Panc1 (cell line): Measurements from ENCODE around the gene FAM107B. TPM values are rescaled to one million over a fixed set of nuclear protein-coding genes. Genes with fewer than 3 reads are reported as not detected.

Experiments
- ATAC-seq: fragments of 200-7000 bp; cut with Tn5 transposase; 2 replicates; pipeline ENCODE4 v1.9.1; 2020; ENCODE audit warnings: mild to moderate bottlenecking, moderate library complexity
- BruUV-seq: library from RNA; stranded (reverse); fragments of 400-500 nt; replicated peaks from 2 replicates; lab custom pipeline; 2021; lab: Mats Ljungman, UMichigan
- CTCF ChIA-PET: fragments of 300-600 bp; sonication (Branson Sonifier 250); formaldehyde crosslinking; loops from one replicate; lab custom pipeline; 2022; ENCODE audit warnings: antibody characterized with exemption; lab: Charles Lee
- POLR2A ChIA-PET: fragments of 300-600 bp; sonication (Branson Sonifier 250); formaldehyde crosslinking; loops from one replicate; lab custom pipeline; 2022; ENCODE audit warnings: antibody characterized with exemption; lab: Charles Lee
- DNase-seq: peaks from one replicate; pipeline ENCODE4 v3.0.0-alpha.2; 2010; ENCODE audit warnings: low read depth, low spot score
- H3K27ac ChIP-seq: 2 replicates; pipeline ENCODE4 v1.5.1; 2011; ENCODE audit warnings: mild to moderate bottlenecking, low read length, inconsistent platforms
- H3K27me3 ChIP-seq: fragments of 200-500 bp; sonication (Bioruptor generic); 2 replicates; pipeline ENCODE4 v1.6.0; 2014; ENCODE audit warnings: low read length, inconsistent platforms; ENCODE audit not compliant: control insufficient read depth, insufficient read depth
- H3K36me3 ChIP-seq: fragments of 200-500 bp; sonication (Bioruptor generic); 2 replicates; pipeline ENCODE4 v1.5.1; 2014; ENCODE audit warnings: inconsistent platforms, mild to moderate bottlenecking, low read length, moderate library complexity; ENCODE audit not compliant: control insufficient read depth, insufficient read depth
- H3K4me1 ChIP-seq: 2 replicates; pipeline ENCODE4 v1.5.1; 2011; ENCODE audit warnings: inconsistent platforms, mild to moderate bottlenecking, low read length, moderate library complexity; ENCODE audit not compliant: control insufficient read depth, insufficient read depth
- H3K4me3 ChIP-seq, 2 experiments: 2 replicates each; pipeline ENCODE4 v1.5.1; 2011 to 2012; ENCODE audit warnings: low read depth in 2 of 2, low read length in 2 of 2, mild to moderate bottlenecking in 2 of 2, inconsistent platforms in 1 of 2, moderate library complexity in 1 of 2
- H3K9me3 ChIP-seq: fragments of 200-500 bp; sonication (Bioruptor generic); 2 replicates; pipeline ENCODE4 v1.5.1; 2014; ENCODE audit warnings: low read depth, mild to moderate bottlenecking, inconsistent platforms, low read length, moderate library complexity; ENCODE audit not compliant: control insufficient read depth, insufficient read depth
- CTCF ChIP-seq: fragments of 450-650 bp; IDR thresholded peaks from 2 replicates; pipeline ENCODE4 v1.5.1; 2017; ENCODE audit warnings: mild to moderate bottlenecking
- POLR2AphosphoS5 ChIP-seq: IDR thresholded peaks from 2 replicates; pipeline ENCODE4 v1.6.1; 2012; ENCODE audit warnings: mild to moderate bottlenecking, low read depth, low read length, moderate library complexity
- REST ChIP-seq, 2 experiments: IDR thresholded peaks; 2 replicates each; pipeline ENCODE4 v1.6.1; 2011 to 2012; ENCODE audit warnings: low read depth in 2 of 2, control low read depth in 1 of 2, low read length in 1 of 2, mild to moderate bottlenecking in 1 of 2, moderate library complexity in 1 of 2; ENCODE audit not compliant: insufficient read depth in 1 of 2
- SIN3A ChIP-seq: IDR thresholded peaks from 2 replicates; pipeline ENCODE4 v1.6.1; 2012; ENCODE audit warnings: low read depth, mild to moderate bottlenecking, low read length, moderate library complexity, borderline replicate concordance; ENCODE audit not compliant: insufficient read depth
- TCF7L2 ChIP-seq: IDR thresholded peaks from 2 replicates; pipeline ENCODE4 v1.6.1; 2011; ENCODE audit warnings: mild to moderate bottlenecking, low read depth, low read length, inconsistent platforms
- in situ Hi-C: cut with HindIII; loops from 2 replicates; pipeline ENCODE4 v1.10.0; 2016; ENCODE audit warnings: low sequenced_read_pairs, low pct_unique_long_range_greater_than_20kb
- intact Hi-C: fragments of 100-400 bp; cut with micrococcal nuclease; formaldehyde crosslinking; loops from one replicate; pipeline ENCODE4 v1.10.0; 2022; ENCODE audit not compliant: unreplicated experiment
- total RNA-seq: library from RNA; stranded (reverse); gene quantifications from one replicate; pipeline ENCODE4 v1.2.1, GENCODE V29; 2021; ENCODE audit not compliant: unreplicated experiment

FAM107B gene
- total RNA-seq, 1 experiment from 2014 or later, result 13.4 TPM

GRCh38 chr10:14670551-14671240 is 104.0 kb downstream of the FAM107B start:
- no peaks in the 10 kb centered on the region for H3K27me3 ChIP-seq
- in situ Hi-C loops, result no loop called here
- TF ChIP-seq POLR2AphosphoS5 (no peak), TCF7L2 (no peak), REST (IDR thresholded peaks at IDR 0.05; ENCODE audit: insufficient read depth in 1 of 2, low read depth in 2 of 2, low read length in 1 of 2) (no peak), CTCF (no peak), SIN3A (no peak)
- no TSS peak for BruUV-seq
- DNase-seq, result no peak
- intact Hi-C loops, result no loop called here
- ChIA-PET CTCF (interaction anchor here (0.6 kb wide), 1 partner anchor 153 kb away, joined by 3 read pairs; no protein-coding TSS in a partner anchor), POLR2A (no interaction called here)
- H3K4me3 ChIP-seq, result no peak overlapping the region
- H3K27ac ChIP-seq, result no peak overlapping the region
- no peak for ATAC-seq
- H3K4me1 ChIP-seq, result no peaks in the 10 kb centered on the region
- H3K9me3 ChIP-seq, result no peaks in the 10 kb centered on the region
- no peaks in the 10 kb centered on the region for H3K36me3 ChIP-seq

GRCh38 chr10:14669576-14669975 is 105.1 kb downstream of the FAM107B start:
- Histone ChIP-seq H3K36me3 (no peaks in the 10 kb centered on the region), H3K4me1 (no peaks in the 10 kb centered on the region), H3K27ac (no peak overlapping the region), H3K27me3 (no peaks in the 10 kb centered on the region), H3K9me3 (no peaks in the 10 kb centered on the region), H3K4me3 (no peak overlapping the region)
- DNase-seq, result no peak
- BruUV-seq, result no TSS peak
- in situ Hi-C loops, result no loop called here
- CTCF ChIA-PET, result no interaction called here
- intact Hi-C loops, result no loop called here
- TF ChIP-seq POLR2AphosphoS5 (no peak), TCF7L2 (no peak), REST (IDR thresholded peaks at IDR 0.05; ENCODE audit: insufficient read depth in 1 of 2, low read depth in 2 of 2, low read length in 1 of 2) (no peak), SIN3A (no peak), CTCF (no peak)
- POLR2A ChIA-PET, result no interaction called here
- no peak for ATAC-seq
